Activated gamma-delta T cell treated with Interleukin-2 at 50 U/mL for 16 hours (primary cell): ENCODE measurements around the gene KCNQ1.

ENCODE experiments used
- DNase-seq: peaks from one replicate; pipeline ENCODE4 v3.0.0-alpha.2; 2020

Gene KCNQ1

DNA sequence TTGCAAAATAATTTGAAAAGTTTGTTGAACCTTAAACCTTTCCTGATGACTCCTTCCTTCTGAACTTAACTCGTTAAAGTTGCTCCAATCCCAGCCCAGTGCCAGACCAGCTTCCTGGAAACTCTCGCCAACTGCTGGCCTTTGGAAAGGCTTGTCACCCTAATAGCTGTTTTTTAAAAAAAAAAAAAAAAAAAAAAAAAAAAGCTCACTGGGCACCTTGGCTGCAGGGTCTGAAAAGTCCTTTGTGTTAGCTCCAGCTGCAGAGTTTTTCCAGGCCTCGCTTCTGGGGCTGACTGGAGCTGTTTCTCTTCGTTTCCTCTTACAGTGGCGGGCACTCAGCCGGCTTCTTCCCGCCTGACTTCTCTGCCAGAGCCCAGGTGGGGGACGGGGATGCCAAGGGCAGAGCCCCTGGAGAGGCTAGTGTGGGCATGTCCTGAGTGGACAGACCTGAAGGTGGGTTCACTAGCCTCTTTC lies 229.9 kb downstream of the KCNQ1 start:
- no peak for DNase-seq

- DNase-seq, result no peak
These were observed 230.7 kb downstream of the KCNQ1 start for GRCh38 chr11:2675540-2675939.

DNA sequence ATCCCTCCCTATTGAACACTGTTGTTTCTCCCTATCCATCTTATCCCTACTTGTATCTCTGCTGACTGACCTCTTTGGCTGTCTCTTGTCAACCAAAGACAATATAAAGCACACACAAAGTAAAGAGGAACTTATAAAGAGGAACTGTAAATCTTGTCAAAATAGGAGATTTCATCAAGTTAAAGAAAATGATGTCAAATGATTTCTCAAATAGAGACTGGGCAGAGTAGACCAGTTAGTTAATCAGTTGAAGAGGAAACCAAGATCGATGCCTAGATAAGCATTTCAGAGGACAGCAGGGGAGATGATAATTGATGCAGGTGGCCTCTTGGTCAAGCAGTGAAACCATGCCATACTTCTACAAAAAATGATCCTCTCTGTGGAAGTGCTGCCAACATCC lies 232.3 kb downstream of the KCNQ1 start:
- DNase-seq, result no peak

DNA sequence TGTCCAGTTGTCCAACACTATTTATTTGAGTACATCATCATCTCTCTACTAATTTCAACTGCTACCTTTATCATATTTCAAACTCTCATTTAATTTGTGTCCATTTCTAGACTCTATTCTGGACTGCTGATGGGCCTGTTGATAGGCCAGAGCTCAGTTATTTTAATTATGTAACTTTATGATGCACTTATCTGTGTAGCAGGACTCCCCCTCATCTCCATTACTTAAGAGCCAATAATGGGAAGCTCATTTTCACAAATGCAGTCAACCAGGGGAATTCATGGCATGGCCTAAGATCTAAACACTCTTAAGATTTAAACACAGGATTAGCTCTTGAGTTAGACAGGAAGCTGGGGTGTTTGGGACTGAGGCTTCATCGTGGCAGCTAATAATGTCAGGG lies 233.6 kb downstream of the KCNQ1 start:
- DNase-seq, result no peak

- DNase-seq, result no peak
These were observed 234.3 kb downstream of the KCNQ1 start for GRCh38 chr11:2679011-2679676.

DNA sequence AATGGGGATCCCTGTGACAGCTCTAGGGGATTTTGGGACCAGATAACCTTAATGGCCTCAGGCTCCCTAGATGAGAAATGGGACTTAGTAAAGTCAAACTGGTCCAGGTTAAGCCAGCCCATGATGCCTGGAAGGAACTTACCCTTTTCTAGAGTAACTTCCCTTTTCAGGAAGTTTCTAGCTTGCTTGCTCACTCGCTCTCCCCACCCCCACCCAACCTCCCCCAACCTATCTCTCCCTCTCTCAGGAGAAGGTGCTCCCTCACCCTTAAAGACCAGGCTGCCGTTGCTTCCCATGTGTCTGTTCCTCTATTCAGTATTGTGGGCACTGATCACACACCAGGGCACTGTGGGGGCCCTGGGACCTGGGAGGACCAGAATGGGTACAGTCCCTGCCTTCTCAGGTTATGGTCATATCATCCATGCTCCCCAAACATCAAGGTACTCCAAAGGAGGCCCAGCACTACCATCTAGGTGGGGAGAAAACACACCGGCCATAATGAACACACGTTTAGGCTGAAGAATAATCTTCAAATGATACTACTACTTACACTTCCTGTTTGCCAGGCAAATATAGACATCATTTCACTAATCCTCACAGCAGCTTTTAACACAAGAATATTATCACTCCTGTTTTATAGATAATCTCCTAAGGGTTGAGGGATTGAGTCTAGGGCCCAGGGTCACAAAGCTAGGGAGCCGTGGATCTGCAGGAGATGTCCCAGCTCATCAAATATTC lies 236.8 kb downstream of the KCNQ1 start:
- no peak for DNase-seq

GRCh38 chr11:2683806-2684205 lies 239.0 kb downstream of the KCNQ1 start:
- no peak for DNase-seq

DNA sequence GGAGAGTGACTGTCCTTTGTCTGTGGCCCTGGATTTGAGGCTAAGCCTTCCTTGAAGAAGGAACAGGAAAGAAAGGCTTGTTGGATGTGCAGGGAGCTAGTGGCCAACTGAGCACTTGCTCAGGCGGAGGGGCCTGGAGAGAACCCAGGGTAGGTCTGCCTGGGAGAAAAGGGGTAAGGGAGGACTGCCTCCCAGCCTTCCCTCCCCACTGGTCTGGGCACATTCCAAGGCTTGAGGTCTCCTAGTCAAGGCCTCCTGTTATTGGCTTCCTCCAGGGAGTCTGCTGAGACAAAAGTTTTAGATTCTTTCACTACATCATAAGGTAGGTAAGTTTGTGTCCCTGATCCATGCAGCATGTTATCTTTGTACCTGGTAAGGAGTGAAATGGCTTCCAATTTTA lies 239.8 kb downstream of the KCNQ1 start:
- DNase-seq, result no peak

GRCh38 chr11:2685051-2685450 lies 240.2 kb downstream of the KCNQ1 start:
- DNase-seq, result no peak

- DNase-seq, result no peak
These were observed 241.0 kb downstream of the KCNQ1 start for GRCh38 chr11:2685566-2686359.

GRCh38 chr11:2686360-2687222 lies 241.8 kb downstream of the KCNQ1 start:
- no peak for DNase-seq

DNA sequence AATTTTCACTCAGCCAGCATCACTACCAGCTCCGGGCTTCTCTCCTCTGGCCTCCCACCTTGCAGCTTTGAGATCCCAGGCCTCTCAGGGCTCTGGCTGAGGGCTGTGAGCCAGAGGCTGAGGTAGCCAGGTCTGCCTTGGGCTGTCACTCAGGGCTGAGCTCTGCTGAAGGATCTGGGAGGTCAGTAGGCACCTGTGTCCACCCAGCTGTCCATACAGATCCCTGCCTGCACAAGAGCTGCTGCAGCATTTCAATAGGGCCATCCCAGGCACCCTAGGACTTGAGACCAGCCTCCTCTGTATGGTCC lies 242.4 kb downstream of the KCNQ1 start:
- no peak for DNase-seq

DNA sequence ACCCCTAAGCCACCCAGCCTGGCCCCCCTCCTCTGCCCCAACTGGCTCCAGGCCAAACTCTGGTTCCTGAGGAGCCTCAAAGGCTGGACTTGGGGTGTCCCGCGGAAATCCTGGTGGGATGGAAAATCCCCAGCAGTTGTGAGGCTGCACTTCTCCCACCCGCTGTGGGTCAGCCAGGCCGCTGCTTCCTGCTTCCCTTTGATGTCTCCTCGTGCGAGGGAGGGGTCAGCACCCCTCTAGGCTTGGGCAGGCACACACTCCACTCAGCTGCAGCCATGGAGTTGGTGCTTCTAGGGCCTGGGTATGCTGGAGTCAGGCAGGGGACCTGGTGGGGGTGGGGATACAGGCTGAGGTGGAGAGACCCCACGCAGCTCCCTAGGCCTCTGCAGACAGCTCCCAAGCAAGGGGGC lies 243.0 kb downstream of the KCNQ1 start:
- DNase-seq, result no peak

- no peak for DNase-seq
These were observed 243.8 kb downstream of the KCNQ1 start for GRCh38 chr11:2688381-2689231.

- DNase-seq, result no peak
These were observed 245.1 kb downstream of the KCNQ1 start for GRCh38 chr11:2689651-2690575.

DNA sequence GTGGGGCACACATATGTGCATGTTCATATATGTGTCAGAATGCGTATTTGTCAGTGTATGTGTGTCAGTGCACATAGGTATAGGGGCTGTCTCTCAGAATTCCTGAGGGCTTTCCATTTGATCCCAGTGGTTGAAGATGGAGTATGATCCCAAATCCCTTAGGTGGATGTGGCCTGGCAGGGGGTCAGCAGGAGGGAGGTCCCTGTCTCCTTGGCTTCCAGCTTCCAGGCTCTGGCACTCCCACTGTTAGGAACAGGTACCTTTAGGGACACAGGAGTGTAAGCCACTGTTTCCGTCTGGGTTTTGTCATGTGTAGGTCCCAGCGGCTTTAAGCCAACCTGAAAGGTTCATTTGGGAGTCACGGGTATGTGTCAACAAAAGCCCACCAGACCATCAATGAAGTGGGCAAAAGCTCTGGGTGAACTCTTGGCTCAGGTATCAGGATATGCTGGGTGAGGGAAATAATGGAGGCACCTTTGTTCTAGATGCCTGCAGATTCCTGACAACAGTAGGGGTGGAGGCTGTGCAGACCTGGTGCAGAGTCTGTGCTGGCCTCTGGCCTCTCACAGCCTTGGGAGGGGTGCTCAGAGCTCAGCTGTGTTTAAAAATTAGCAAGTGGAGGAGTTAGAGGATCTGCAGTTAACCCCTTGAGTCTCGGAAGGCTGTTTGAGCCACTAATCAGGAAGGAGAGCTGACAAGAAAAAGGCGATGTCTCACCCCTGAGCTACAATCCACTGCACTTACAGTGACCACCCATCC lies 246.0 kb downstream of the KCNQ1 start:
- DNase-seq, result no peak

- DNase-seq, result no peak
These were observed 246.6 kb downstream of the KCNQ1 start for GRCh38 chr11:2691355-2691761.

GRCh38 chr11:2691991-2692875 lies 247.4 kb downstream of the KCNQ1 start:
- no peak for DNase-seq
